SK-N-SH (cell line): ENCODE measurements around the gene FRZB.

Source experiments
- MXI1 ChIP-seq: IDR thresholded peaks from 2 replicates; pipeline ENCODE4 v1.6.1; 2012; ENCODE audit warnings: mild to moderate bottlenecking, low read depth, low read length, improper control_type of control experiment
- TAF1 ChIP-seq: IDR thresholded peaks from 2 replicates; pipeline ENCODE4 v1.6.1; 2012; ENCODE audit warnings: low read depth, mild to moderate bottlenecking, low read length, moderate library complexity, borderline replicate concordance

- TF ChIP-seq MXI1, result no peak
- no peak for TF ChIP-seq TAF1
Measured at GRCh38 chr2:182824056-182824766, 42.2 kb downstream of the FRZB start.
